ENCODE measurements around the gene DYNC1LI2. TPM values are rescaled to one million over a fixed set of nuclear protein-coding genes. Genes with fewer than 3 reads are reported as not detected.

Gene DYNC1LI2
- total and polyA plus RNA-seq, 2 donors (not counting 1 experiment from before 2014, with no cell fraction given), result 33.9 to 109 TPM

GRCh38 chr16:66790130-66790733 lies 38.8 kb upstream of the DYNC1LI2 start:
- no peaks in the 10 kb centered on the region for H3K27me3 ChIP-seq (replicated peaks in 1 of 4; ENCODE audit: control extremely low read depth in 1 of 4, control insufficient read depth in 3 of 4, insufficient read depth in 4 of 4, low read length in 3 of 4)
- H2AFZ ChIP-seq (ENCODE audit: insufficient read depth, low read depth, low read length, poor library complexity, severe bottlenecking), result no peak overlapping the region
- no peak overlapping the region for H3K4me2 ChIP-seq (replicated peaks; ENCODE audit: low read depth, low read length, poor library complexity, severe bottlenecking)
- WGBS (ENCODE audit: insufficient coverage), result no CpG with 5 or more reads among the region's 3 CpGs
- no peaks in the 10 kb centered on the region for H3K4me1 ChIP-seq (ENCODE audit: control insufficient read depth in 2 of 2, insufficient read depth in 2 of 2, low read length in 2 of 2)
- TF ChIP-seq EZH2 (IDR thresholded peaks at IDR 0.05; ENCODE audit: borderline replicate concordance, insufficient read depth, low read depth, low read length, poor library complexity, severe bottlenecking), result no peak
- TF ChIP-seq CTCF (IDR thresholded peaks at IDR 0.05), result no peak
- no peak overlapping the region for H3K4me3 ChIP-seq (ENCODE audit: control extremely low read depth in 1 of 5, extremely low read depth in 1 of 5, insufficient read depth in 1 of 5, low read depth in 2 of 5, low read length in 4 of 5)
- no peak overlapping the region for H3K27ac Mint-ChIP-seq
- CTCF ChIA-PET, result no interaction called here
- H3K9me3 ChIP-seq (ENCODE audit: control extremely low read depth in 1 of 3, control insufficient read depth in 2 of 3, insufficient read depth in 1 of 3, low read length in 2 of 3), result no peaks in the 10 kb centered on the region
- H3K79me2 ChIP-seq (ENCODE audit: control insufficient read depth, insufficient read depth, low read length), result no peaks in the 10 kb centered on the region
- no peaks in the 10 kb centered on the region for H3K9me3 Mint-ChIP-seq (ENCODE audit: insufficient read depth)
- DNase-seq (no peak), ATAC-seq (ENCODE audit: low read depth) (no peak)
- intact Hi-C loops (cut with micrococcal nuclease), result no loop called here
- H3K27ac ChIP-seq (ENCODE audit: low read length in 2 of 2), result no peak overlapping the region
- H4K20me1 ChIP-seq (ENCODE audit: control insufficient read depth, insufficient read depth, low read length, poor library complexity, severe bottlenecking), result no peaks in the 10 kb centered on the region
- peaks cover 3% of the 10 kb centered on the region for H3K27me3 Mint-ChIP-seq
- H3K9ac ChIP-seq (ENCODE audit: low read length), result no peak overlapping the region
- no peaks in the 10 kb centered on the region for H3K4me1 Mint-ChIP-seq
- POLR2A ChIA-PET, result no interaction called here
- no peaks in the 10 kb centered on the region for H3K36me3 ChIP-seq (replicated peaks in 1 of 2; ENCODE audit: control extremely low read depth in 1 of 2, control insufficient read depth in 1 of 2, extremely low read depth in 1 of 2, insufficient read depth in 2 of 2, low read length in 1 of 2)
- no peak overlapping the region for H3K4me3 Mint-ChIP-seq

DNA sequence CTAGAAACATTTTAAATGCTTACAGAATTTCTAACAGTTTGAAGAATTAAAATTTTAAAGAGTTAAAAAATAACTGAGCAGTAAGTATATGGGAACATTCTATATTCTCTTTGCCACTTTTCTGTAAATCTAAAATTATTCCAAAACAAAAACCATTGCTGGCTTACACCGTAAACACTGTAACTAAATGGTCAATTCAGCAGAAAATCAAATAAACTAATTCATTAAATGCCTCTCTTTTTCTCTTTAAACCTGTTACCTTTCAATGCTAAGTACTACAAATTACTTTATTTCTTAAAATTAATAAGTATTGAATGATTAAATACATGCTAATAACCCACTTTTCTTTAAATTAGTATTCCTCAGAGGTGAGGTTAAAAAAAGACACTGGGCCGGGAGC lies 36.0 kb upstream of the DYNC1LI2 start:
- Histone ChIP-seq H3K36me3 (replicated peaks in 1 of 2; ENCODE audit: control extremely low read depth in 1 of 2, control insufficient read depth in 1 of 2, extremely low read depth in 1 of 2, insufficient read depth in 2 of 2, low read length in 1 of 2) (no peaks in the 10 kb centered on the region), H4K20me1 (ENCODE audit: control insufficient read depth, insufficient read depth, low read length, poor library complexity, severe bottlenecking) (no peaks in the 10 kb centered on the region), H3K27ac (ENCODE audit: low read length in 2 of 2) (no peak overlapping the region), H3K9ac (ENCODE audit: low read length) (no peak overlapping the region), H3K9me3 (ENCODE audit: control extremely low read depth in 1 of 3, control insufficient read depth in 2 of 3, insufficient read depth in 1 of 3, low read length in 2 of 3) (no peaks in the 10 kb centered on the region), H3K4me3 (ENCODE audit: control extremely low read depth in 1 of 5, extremely low read depth in 1 of 5, insufficient read depth in 1 of 5, low read depth in 2 of 5, low read length in 4 of 5) (no peak overlapping the region), H3K4me1 (ENCODE audit: control insufficient read depth in 2 of 2, insufficient read depth in 2 of 2, low read length in 2 of 2) (no peaks in the 10 kb centered on the region), H2AFZ (ENCODE audit: insufficient read depth, low read depth, low read length, poor library complexity, severe bottlenecking) (no peak overlapping the region), H3K27me3 (replicated peaks in 1 of 4; ENCODE audit: control extremely low read depth in 1 of 4, control insufficient read depth in 3 of 4, insufficient read depth in 4 of 4, low read length in 3 of 4) (no peaks in the 10 kb centered on the region), H3K4me2 (replicated peaks; ENCODE audit: low read depth, low read length, poor library complexity, severe bottlenecking) (no peak overlapping the region), H3K79me2 (ENCODE audit: control insufficient read depth, insufficient read depth, low read length) (no peaks in the 10 kb centered on the region)
- DNase-seq (no peak), ATAC-seq (ENCODE audit: low read depth) (no peak)
- no CpG with 5 or more reads among the region's 2 CpGs for WGBS (ENCODE audit: insufficient coverage)
- Mint-ChIP-seq H3K4me1 (no peaks in the 10 kb centered on the region), H3K27me3 (peaks cover 3% of the 10 kb centered on the region), H3K4me3 (no peak overlapping the region), H3K27ac (no peak overlapping the region), H3K9me3 (ENCODE audit: insufficient read depth) (no peaks in the 10 kb centered on the region)
- POLR2A ChIA-PET, result no interaction called here
- CTCF ChIA-PET, result no interaction called here
- TF ChIP-seq EZH2 (IDR thresholded peaks at IDR 0.05; ENCODE audit: borderline replicate concordance, insufficient read depth, low read depth, low read length, poor library complexity, severe bottlenecking) (no peak), CTCF (IDR thresholded peaks at IDR 0.05) (no peak)
- intact Hi-C loops (cut with micrococcal nuclease), result no loop called here
